Measurements from ENCODE around the gene FILIP1L.
A peak's percentile ranks its signal among the peaks of the same experiment; 100 is the strongest.

FILIP1L gene

DNA sequence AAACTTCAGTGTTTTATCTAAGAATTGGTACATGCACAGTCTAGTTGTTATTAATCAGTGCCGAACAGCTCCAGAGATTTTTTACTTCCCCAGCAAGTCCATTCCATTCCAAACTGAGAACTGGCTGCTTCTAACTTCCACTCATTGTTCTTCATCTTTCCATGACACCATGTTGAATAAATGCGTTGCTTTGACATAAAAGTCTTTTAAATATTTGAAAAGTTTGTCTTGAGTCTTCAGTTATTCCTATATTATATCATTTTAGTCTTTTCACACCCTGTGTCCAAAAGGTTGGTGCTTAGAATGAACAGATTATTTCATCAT is 231.2 kb downstream of the FILIP1L start:
- no peak for ATAC-seq

DNA sequence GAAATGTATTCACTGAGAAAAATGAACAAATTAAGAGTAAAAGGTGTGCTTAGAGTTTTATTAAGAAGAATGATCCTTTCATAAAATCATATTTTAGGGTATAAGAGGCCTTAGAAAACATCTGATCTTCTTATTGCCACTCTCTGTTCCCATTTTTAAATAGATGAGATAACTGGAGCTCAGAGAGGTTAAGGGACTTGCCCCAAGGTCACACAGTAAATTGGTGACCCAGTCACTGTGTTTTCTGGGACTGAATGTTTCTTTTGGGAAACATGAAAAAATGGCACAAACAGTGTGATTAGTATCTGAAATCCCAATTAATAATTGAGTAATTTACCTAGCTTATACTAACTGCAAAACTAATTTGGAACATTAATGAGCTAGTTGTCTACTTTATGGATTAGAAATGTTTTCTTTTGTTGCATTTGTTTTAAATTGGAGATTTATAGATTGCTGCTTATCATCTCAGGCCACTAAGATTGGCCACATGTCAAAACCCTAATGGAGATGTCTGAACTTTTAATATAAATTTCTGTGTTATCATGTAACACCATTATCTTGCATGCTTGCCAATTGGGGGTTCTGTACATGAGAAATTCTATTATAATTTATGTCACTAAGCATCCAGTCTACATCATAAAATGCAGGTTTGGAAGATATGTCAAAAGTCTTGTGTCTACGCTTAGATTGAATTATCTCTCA is 231.7 kb downstream of the FILIP1L start:
- TF ChIP-seq, protein P1, sequence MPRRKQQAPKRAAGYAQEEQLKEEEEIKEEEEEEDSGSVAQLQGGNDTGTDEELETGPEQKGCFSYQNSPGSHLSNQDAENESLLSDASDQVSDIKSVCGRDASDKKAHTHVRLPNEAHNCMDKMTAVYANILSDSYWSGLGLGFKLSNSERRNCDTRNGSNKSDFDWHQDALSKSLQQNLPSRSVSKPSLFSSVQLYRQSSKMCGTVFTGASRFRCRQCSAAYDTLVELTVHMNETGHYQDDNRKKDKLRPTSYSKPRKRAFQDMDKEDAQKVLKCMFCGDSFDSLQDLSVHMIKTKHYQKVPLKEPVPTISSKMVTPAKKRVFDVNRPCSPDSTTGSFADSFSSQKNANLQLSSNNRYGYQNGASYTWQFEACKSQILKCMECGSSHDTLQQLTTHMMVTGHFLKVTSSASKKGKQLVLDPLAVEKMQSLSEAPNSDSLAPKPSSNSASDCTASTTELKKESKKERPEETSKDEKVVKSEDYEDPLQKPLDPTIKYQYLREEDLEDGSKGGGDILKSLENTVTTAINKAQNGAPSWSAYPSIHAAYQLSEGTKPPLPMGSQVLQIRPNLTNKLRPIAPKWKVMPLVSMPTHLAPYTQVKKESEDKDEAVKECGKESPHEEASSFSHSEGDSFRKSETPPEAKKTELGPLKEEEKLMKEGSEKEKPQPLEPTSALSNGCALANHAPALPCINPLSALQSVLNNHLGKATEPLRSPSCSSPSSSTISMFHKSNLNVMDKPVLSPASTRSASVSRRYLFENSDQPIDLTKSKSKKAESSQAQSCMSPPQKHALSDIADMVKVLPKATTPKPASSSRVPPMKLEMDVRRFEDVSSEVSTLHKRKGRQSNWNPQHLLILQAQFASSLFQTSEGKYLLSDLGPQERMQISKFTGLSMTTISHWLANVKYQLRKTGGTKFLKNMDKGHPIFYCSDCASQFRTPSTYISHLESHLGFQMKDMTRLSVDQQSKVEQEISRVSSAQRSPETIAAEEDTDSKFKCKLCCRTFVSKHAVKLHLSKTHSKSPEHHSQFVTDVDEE (CRISPR knock-in tag; IDR thresholded peaks at IDR 0.05): peak; percentile 94
- TF ChIP-seq, protein P2, sequence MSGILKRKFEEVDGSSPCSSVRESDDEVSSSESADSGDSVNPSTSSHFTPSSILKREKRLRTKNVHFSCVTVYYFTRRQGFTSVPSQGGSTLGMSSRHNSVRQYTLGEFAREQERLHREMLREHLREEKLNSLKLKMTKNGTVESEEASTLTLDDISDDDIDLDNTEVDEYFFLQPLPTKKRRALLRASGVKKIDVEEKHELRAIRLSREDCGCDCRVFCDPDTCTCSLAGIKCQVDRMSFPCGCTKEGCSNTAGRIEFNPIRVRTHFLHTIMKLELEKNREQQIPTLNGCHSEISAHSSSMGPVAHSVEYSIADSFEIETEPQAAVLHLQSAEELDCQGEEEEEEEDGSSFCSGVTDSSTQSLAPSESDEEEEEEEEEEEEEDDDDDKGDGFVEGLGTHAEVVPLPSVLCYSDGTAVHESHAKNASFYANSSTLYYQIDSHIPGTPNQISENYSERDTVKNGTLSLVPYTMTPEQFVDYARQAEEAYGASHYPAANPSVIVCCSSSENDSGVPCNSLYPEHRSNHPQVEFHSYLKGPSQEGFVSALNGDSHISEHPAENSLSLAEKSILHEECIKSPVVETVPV (CRISPR knock-in tag; IDR thresholded peaks at IDR 0.05): 0 out of 2 replicates have a peak, but pooled peaks have one; percentile 5
- TF ChIP-seq, protein P3, sequence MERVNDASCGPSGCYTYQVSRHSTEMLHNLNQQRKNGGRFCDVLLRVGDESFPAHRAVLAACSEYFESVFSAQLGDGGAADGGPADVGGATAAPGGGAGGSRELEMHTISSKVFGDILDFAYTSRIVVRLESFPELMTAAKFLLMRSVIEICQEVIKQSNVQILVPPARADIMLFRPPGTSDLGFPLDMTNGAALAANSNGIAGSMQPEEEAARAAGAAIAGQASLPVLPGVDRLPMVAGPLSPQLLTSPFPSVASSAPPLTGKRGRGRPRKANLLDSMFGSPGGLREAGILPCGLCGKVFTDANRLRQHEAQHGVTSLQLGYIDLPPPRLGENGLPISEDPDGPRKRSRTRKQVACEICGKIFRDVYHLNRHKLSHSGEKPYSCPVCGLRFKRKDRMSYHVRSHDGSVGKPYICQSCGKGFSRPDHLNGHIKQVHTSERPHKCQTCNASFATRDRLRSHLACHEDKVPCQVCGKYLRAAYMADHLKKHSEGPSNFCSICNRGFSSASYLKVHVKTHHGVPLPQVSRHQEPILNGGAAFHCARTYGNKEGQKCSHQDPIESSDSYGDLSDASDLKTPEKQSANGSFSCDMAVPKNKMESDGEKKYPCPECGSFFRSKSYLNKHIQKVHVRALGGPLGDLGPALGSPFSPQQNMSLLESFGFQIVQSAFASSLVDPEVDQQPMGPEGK (CRISPR knock-in tag; IDR thresholded peaks at IDR 0.05; ENCODE audit: borderline replicate concordance): no peak
- TF ChIP-seq, protein P4, sequence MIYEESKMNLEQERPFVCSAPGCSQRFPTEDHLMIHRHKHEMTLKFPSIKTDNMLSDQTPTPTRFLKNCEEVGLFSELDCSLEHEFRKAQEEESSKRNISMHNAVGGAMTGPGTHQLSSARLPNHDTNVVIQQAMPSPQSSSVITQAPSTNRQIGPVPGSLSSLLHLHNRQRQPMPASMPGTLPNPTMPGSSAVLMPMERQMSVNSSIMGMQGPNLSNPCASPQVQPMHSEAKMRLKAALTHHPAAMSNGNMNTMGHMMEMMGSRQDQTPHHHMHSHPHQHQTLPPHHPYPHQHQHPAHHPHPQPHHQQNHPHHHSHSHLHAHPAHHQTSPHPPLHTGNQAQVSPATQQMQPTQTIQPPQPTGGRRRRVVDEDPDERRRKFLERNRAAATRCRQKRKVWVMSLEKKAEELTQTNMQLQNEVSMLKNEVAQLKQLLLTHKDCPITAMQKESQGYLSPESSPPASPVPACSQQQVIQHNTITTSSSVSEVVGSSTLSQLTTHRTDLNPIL (CRISPR knock-in tag; IDR thresholded peaks at IDR 0.05; ENCODE audit: low read depth): 0 out of 2 replicates have a peak, but pooled peaks have one; percentile 44
- 0 out of 2 replicates have a peak, but pooled peaks have one; percentile 56 for TF ChIP-seq ZFP3 (CRISPR knock-in tag; IDR thresholded peaks at IDR 0.05)
- peak; percentile 54; the same call in 1 of the 2 replicates for TF ChIP-seq TCF4 (CRISPR knock-in tag; IDR thresholded peaks at IDR 0.05; ENCODE audit: borderline replicate concordance)
- no peak for TF ChIP-seq PPARA (CRISPR knock-in tag; IDR thresholded peaks at IDR 0.05; ENCODE audit: borderline replicate concordance)
- TF ChIP-seq CSDC2 (CRISPR knock-in tag; IDR thresholded peaks at IDR 0.05): 0 out of 2 replicates have a peak, but pooled peaks have one; percentile 59
- no peak for TF ChIP-seq ZNF565 (CRISPR knock-in tag; conservative IDR thresholded peaks at IDR 0.05; ENCODE audit: low read depth)
- peak; percentile 97 for TF ChIP-seq ISL1 (CRISPR knock-in tag; IDR thresholded peaks at IDR 0.05)
- ATAC-seq: no peak

More for the DNA sequence above, 231.2 kb downstream of the FILIP1L start:
- TF ChIP-seq ZNF70 (CRISPR knock-in tag; IDR thresholded peaks at IDR 0.05) (no peak), CSDC2 (CRISPR knock-in tag; IDR thresholded peaks at IDR 0.05) (no peak; the same call in 1 of the 2 replicates), GLIS3 (CRISPR knock-in tag; IDR thresholded peaks at IDR 0.05) (no peak), OSR1 (CRISPR knock-in tag; IDR thresholded peaks at IDR 0.05) (no peak), RARB (CRISPR knock-in tag; IDR thresholded peaks at IDR 0.05) (no peak), ARNTL (CRISPR knock-in tag; IDR thresholded peaks at IDR 0.05; ENCODE audit: borderline replicate concordance, low read depth) (no peak), BACH2 (CRISPR knock-in tag; IDR thresholded peaks at IDR 0.05; ENCODE audit: borderline replicate concordance) (no peak), ESRRG (CRISPR knock-in tag; IDR thresholded peaks at IDR 0.05) (no peak), TCF4 (CRISPR knock-in tag; IDR thresholded peaks at IDR 0.05; ENCODE audit: borderline replicate concordance) (no peak), ISL1 (CRISPR knock-in tag; IDR thresholded peaks at IDR 0.05) (peak; percentile 38; the same call in 1 of the 2 replicates), ZFP3 (CRISPR knock-in tag; IDR thresholded peaks at IDR 0.05) (no peak), PPARA (CRISPR knock-in tag; IDR thresholded peaks at IDR 0.05; ENCODE audit: borderline replicate concordance) (no peak)
- TF ChIP-seq, protein P2 (CRISPR knock-in tag; IDR thresholded peaks at IDR 0.05): 0 out of 2 replicates have a peak, but pooled peaks have one; percentile 3

DNA sequence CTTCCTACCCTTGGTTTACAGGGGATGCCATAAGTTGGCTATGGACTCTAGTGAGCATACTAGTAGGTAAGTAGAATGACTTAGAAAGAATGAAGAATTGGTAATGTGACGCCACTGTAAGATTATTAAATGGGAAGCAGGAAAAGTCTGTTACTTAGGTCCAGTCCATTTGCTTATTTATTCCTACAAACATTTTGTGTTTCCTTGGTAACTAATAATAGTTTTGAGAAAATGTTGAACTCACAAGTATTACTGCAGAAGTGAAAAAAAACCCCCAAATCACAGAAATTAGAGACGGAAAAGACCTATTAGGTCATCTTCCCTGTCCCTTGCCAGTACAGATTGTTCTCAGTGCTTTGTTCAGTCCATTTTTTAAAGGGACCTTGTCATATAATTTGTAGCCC is 233.2 kb downstream of the FILIP1L start:
- ATAC-seq: no peak
- TF ChIP-seq ZNF8 (CRISPR knock-in tag; IDR thresholded peaks at IDR 0.05): no peak
